Mucosa of descending colon (tissue), 3 donors: ENCODE results near the gene INTS4. TPM values are rescaled to one million over a fixed set of nuclear protein-coding genes. Genes with fewer than 3 reads are reported as not detected.
"Not testable (repeated sequence)": the region's sequence is repeated elsewhere in the genome, so short reads cannot be mapped to it uniquely, and the experiment has no call there.

ENCODE experiments used
- ATAC-seq: fragments of 200-7000 bp; cut with Tn5 transposase; one replicate; pipeline ENCODE4 v1.9.1; 2020; ENCODE audit warnings: mild to moderate bottlenecking, moderate library complexity
- DNase-seq, 3 donors: peaks; one replicate each; pipeline ENCODE4 v3.0.0-alpha.2; 2020
- H3K36me3 ChIP-seq: fragments of 200-600 bp; one replicate; pipeline ENCODE4 v1.8.0; 2021; ENCODE audit warnings: low read depth, mild to moderate bottlenecking
- H3K4me1 ChIP-seq: fragments of 200-600 bp; one replicate; pipeline ENCODE4 v1.8.0; 2021; ENCODE audit warnings: low read depth, mild to moderate bottlenecking
- H3K4me3 ChIP-seq: fragments of 200-600 bp; one replicate; pipeline ENCODE4 v1.8.0; 2021; ENCODE audit warnings: mild to moderate bottlenecking
- H3K9me3 ChIP-seq: fragments of 200-600 bp; one replicate; pipeline ENCODE4 v1.8.0; 2021; ENCODE audit warnings: mild to moderate bottlenecking
- CTCF ChIP-seq: fragments of 200-600 bp; IDR thresholded peaks from one replicate; pipeline ENCODE4 v1.8.0; 2022; ENCODE audit warnings: antibody characterized with exemption, mild to moderate bottlenecking
- intact Hi-C, 2 donors: fragments of 100-400 bp; cut with DNase I in 1 of 2; cut with micrococcal nuclease in 1 of 2; formaldehyde crosslinking; loops; one replicate each; pipeline versions ENCODE4 v1.11.0 to v1.11.1; 2022; cut with DNase I, micrococcal nuclease
- long read RNA-seq, 2 donors: library from polyadenylated mRNA; unstranded; transcript quantifications; one replicate each; pipeline ENCODE4 v2.0.0, GENCODE V29; 2019 to 2021
- total RNA-seq, 3 donors: library from RNA; stranded (reverse); fragmentation: NEBNext Ultra II Directional in 2 of 3; extraction: Animal tissue kit (Norgen Biotek cat#: 25700) in 2 of 3; gene quantifications; one replicate each; pipeline versions ENCODE4 v1.2.1 to v1.2.4, GENCODE V29; 2021 to 2023
- donor health status: DM: no; HTN: no; CAD: no; lungs with moderate emphysema.
- donor health status: DM: no; HTN: no; CAD: no.
- donor health status: DM: no; HTN: yes; CAD: no.

INTS4 gene, protein sequence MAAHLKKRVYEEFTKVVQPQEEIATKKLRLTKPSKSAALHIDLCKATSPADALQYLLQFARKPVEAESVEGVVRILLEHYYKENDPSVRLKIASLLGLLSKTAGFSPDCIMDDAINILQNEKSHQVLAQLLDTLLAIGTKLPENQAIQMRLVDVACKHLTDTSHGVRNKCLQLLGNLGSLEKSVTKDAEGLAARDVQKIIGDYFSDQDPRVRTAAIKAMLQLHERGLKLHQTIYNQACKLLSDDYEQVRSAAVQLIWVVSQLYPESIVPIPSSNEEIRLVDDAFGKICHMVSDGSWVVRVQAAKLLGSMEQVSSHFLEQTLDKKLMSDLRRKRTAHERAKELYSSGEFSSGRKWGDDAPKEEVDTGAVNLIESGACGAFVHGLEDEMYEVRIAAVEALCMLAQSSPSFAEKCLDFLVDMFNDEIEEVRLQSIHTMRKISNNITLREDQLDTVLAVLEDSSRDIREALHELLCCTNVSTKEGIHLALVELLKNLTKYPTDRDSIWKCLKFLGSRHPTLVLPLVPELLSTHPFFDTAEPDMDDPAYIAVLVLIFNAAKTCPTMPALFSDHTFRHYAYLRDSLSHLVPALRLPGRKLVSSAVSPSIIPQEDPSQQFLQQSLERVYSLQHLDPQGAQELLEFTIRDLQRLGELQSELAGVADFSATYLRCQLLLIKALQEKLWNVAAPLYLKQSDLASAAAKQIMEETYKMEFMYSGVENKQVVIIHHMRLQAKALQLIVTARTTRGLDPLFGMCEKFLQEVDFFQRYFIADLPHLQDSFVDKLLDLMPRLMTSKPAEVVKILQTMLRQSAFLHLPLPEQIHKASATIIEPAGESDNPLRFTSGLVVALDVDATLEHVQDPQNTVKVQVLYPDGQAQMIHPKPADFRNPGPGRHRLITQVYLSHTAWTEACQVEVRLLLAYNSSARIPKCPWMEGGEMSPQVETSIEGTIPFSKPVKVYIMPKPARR
- 10 to 100 TPM; 22.8 to 31.7 (median 28.3) TPM for total RNA-seq
- long read RNA-seq, donor 1, transcript INTS4-209 (23 exons, 3,156 nt): major isoform, 8 of 16 reads
- long read RNA-seq, donor 1, partial matches to known transcripts: 4 of 16 reads
- long read RNA-seq, donor 1, other reads (novel, unspliced or antisense): 3 of 16 reads
- long read RNA-seq, donor 2, partial matches to known transcripts: 1 of 6 reads
- long read RNA-seq, donor 2, other reads (novel, unspliced or antisense): 2 of 6 reads

DNA sequence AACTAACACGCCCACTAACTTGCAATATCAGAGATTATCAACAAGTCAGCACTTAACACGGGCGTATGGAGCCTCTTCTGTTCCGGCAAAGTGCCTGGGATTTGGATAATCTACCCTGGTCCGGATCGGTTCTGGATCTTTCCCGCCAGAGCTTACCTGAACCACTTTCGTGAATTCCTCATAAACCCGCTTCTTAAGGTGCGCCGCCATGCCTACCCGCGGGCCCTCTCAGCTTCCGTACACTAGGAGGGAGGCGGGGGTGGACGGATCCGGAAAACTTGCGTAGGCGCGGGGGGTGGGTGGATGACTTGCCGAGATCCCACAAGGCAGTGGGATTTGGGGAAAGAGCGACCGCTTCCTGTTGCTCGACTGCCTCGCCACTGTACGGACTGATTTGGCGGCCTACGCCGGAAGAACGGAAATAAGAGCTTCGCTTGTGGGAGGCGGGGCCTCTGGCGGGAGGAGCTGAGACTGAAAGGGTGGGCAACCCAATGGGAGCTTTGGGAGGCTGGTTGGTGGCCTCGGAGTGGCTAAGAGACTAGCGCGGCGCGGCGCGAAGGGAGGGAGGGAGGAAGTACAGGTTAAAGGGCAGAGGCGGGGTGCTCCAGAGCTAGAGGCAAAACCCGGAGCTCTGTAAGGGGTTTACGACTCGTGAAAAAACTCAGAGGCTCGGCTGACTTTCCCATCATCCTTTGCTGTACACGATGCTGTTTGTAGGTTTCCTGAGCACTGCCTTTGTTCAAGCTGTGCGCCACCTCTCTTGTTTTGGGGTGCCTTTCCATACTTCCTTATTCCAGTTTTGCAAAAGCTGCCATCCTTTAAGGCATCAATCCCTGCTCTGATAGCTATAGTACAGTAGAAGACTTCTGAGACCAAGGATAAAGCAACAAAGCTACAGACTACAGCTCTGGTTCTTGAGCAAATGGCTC is at the start of gene INTS4:
TSS of gene INTS4 (minus strand) at position 235 of the 929 bp plus-strand sequence. CDS start at position 210, 25 bp downstream.
- intact Hi-C loops: no loop called here
- DNase-seq: peak; percentile 99
- peaks cover 9% of the 10 kb centered on the region for H3K4me1 ChIP-seq
- H3K4me3 ChIP-seq: peak within 1 kb of the TSS; percentile 29
- no peak for TF ChIP-seq CTCF
- H3K36me3 ChIP-seq: peaks cover 5% of the 10 kb centered on the region
- peak; percentile 99 for ATAC-seq
- H3K9me3 ChIP-seq: no peaks in the 10 kb centered on the region

- H3K36me3 ChIP-seq: no peaks in the 10 kb centered on the region
- H3K4me3 ChIP-seq: no peak overlapping the region
- intact Hi-C loops: no loop called here
- no peak for DNase-seq
- H3K9me3 ChIP-seq: no peaks in the 10 kb centered on the region
- no peak for TF ChIP-seq CTCF
- H3K4me1 ChIP-seq: peaks cover 58% of the 10 kb centered on the region
- no peak for ATAC-seq
Observed at GRCh38 chr11:78041843-78042440, 47.5 kb upstream of the INTS4 start.

DNA sequence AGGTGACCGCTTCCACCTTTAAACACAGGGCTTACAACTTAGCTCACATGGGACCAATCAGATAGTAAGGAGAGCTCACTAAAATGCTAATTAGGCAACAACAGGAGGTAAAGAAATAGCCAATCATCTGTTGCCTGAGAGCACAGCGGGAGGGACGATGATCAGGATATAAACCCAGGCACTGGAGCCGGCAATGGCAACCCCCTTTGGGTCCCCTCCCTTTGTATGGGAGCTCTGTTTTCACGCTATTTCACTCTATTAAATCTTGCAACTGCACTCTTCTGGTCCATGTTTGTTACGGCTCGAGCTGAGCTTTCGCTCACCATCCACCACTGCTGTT is 46.9 kb upstream of the INTS4 start:
- H3K4me1 ChIP-seq: peaks cover 59% of the 10 kb centered on the region
- H3K9me3 ChIP-seq, DNase-seq, intact Hi-C loops, ATAC-seq, H3K36me3 ChIP-seq, H3K4me3 ChIP-seq: not testable (repeated sequence)

DNA sequence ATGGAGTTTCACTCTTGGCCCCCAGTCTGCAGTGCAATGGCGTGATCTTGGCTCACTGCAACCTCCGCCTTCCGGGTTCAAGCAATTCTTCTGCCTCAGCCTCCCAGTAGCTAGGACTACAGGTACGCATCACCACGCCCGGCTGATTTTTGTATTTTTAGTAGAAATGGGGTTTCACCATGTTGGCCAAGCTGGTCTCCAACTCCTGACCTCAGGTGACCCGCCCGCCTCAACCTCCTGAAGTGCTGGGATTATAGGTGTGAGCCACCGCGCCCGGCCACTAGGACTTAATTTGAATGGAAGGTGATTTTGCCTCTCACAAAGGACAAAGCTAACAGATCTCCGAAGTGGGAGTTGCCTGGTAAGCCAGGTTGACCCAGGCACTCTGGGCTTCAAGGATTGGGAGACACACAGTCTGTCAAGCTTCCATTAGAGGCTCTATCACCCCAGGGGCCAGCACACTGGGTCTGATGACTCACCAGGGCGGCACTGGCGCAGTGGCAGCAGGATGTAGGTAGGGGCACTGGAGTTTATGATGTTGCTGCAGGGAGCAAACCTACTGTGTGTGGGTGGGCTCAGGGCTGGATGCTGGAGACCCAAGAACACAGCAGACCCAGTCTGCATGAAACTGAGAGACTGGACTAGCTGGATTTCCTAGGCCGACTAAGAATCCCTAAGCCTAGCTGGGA is 46.4 kb upstream of the INTS4 start:
- DNase-seq (peak; percentile 35 to 62 (median 39)), ATAC-seq (no peak)
- peaks cover 57% of the 10 kb centered on the region for H3K4me1 ChIP-seq
- intact Hi-C loops: no loop called here
- no peak for TF ChIP-seq CTCF
- H3K9me3 ChIP-seq: no peaks in the 10 kb centered on the region
- no peak overlapping the region for H3K4me3 ChIP-seq
- H3K36me3 ChIP-seq: no peaks in the 10 kb centered on the region
